DMS 273 treated with DMSO at 0.1 percent for 48 hours (cell line): ENCODE results near the gene MRPL1.
"Not testable (repeated sequence)": the region's sequence is repeated elsewhere in the genome, so short reads cannot be mapped to it uniquely, and the experiment has no call there.

ENCODE experiments used
- DNase-seq: peaks from one replicate; lab custom pipeline; 2025; lab: John Stamatoyannopoulos, UW

Gene MRPL1

DNA sequence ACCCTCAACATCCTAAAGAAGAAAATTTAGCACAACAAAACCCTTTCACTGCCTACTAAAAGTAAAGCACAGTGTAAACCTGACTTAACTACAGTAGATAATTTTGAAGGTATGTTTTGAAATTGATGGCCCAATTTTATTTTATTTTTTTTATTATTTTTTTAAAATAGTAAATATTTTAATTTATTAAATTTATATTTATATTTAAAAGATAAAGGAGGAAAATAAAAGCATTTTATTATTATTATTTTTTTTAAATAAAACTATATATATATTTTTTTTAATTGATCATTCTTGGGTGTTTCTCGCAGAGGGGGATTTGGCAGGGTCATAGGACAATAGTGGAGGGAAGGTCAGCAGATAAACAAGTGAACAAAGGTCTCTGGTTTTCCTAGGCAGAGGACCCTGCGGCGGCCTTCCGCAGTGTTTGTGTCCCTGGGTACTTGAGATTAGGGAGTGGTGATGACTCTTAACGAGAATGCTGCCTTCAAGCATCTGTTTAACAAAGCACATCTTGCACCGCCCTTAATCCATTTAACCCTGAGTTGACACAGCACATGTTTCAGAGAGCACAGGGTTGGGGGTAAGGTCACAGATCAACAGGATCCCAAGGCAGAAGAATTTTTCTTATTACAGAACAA lies 120.4 kb downstream of the MRPL1 start:
- not testable (repeated sequence) for DNase-seq

DNA sequence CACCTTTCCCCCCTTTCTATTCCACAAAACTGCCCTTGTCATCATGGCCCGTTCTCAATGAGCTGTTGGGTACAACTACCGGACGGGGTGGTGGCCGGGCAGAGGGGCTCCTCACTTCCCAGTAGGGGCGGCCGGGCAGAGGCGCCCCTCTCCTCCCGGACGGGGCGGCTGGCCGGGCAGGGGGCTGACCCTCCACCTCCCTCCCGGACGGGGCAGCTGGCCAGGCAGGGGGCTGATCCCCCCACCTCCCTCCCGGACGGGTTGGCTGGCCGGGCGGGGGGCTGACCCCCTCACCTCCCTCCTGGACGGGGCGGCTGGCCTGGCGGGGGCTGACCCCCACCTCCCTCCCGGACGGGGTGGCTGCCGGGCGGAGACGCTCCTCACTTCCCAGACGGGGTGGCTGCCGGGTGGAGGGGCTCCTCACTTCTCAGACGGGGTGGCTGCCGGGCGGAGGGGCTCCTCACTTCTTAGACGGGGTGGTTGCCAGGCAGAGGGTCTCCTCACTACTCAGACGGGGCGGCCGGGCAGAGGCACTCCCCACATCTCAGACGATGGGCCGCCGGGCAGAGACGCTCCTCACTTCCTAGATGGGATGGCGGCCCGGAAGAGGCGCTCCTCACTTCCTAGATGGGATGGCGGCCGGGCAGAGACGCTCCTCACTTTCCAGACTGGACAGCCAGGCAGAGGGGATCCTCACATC lies 121.1 kb downstream of the MRPL1 start:
- DNase-seq = not testable (repeated sequence)

DNA sequence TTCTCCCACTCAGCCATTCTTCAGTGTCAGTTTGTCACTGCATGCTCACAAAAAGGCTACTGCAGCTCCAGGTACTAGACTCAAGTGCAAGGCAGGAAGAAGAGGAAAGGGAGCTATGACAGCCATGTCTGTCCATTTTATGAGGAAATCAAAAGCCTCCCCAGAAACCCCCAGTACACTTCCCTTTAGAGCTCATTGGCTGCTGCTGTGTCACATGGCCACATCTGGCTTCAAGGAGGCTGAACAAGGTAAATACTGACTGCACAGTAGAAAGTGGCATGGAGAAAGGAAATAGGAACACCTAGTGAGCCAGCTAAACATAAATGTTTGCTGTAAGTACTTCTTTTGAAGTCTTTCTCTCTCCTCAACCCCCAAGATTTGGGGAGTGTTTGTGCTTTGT lies 127.3 kb downstream of the MRPL1 start:
- DNase-seq = no peak

DNA sequence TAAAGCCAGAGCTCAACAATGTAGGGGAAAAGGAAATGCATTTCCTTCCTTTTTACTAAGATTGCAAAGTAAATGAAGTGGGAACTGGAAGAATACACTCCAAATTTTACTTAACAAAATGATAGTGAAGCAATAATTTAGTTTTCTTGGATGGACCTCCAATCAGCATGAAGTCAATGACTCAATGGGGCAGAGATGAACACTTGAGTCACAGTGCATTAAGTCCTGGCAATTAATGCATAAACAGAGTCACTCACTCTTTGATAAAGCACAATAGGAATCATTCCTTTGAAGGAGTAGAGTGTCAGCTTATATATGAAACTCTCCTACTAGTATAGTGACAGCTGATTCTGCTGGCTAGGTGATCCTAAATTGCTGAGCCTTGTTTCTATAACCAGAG lies 127.8 kb downstream of the MRPL1 start:
- DNase-seq = no peak

DNA sequence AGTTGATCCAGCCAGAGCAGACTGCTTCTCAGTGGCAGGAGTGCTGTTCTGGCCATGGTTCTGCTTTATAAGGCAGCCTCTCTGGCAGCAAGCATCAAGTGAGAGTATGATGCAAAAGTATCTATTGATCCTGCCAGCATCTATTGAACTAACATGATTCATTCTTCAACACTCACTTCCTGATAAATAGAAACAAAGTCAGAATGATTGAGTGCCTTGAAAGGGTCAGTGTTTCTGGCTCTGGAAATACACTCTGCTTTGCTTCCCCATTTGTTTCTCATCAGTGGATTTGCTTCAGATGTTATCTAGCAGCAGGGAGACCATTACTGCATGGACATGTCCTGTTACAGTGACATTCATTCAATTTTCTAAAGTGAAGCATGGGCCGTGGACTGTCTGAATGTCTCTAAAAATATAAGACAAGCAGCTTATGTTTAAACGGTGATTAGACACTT lies 128.3 kb downstream of the MRPL1 start:
- no peak for DNase-seq

DNA sequence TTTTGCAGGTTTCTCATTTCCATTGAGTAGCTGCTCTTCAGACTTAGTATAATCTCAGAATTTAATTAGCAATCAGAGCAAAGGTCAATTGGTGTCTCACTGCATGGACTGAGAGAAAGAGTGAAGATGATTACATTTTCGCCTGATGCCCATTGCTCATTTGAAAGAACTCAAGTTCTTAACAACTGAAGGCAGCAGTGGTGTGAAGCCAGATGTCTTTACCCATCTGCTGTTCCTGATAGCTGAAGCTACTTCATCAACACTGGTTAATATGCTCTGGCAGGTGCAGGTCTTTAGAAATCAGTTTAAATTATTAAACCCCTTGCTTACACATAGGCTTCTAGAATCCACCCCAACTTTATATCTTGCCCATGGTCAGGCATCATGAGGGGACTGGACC lies 130.0 kb downstream of the MRPL1 start:
- DNase-seq = no peak

DNA sequence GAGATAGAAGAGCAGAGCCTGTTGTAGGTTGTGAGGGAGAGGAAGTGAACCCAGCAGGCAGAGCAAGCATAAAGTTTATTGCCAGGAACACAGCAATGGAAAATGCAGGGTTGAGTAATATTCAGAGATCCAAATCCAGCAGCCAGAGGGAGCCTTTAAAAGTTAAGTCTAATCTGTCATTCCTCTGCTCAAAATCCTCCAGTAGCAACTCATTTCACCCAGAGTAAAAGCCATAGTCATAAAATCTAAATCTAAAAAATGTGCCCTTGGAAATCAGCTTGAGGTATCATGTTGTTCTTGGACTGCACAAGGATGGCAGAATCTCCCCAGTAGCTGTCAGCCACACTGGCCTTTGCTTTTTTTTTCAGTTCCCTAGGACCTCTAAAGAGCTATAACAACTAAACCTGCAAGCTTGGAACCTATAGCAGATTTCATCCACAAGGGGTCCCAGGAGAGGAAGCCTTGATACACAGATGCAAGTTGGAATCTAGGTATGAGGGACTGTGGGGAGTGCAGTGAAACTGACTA lies 131.6 kb downstream of the MRPL1 start:
- no peak for DNase-seq

DNA sequence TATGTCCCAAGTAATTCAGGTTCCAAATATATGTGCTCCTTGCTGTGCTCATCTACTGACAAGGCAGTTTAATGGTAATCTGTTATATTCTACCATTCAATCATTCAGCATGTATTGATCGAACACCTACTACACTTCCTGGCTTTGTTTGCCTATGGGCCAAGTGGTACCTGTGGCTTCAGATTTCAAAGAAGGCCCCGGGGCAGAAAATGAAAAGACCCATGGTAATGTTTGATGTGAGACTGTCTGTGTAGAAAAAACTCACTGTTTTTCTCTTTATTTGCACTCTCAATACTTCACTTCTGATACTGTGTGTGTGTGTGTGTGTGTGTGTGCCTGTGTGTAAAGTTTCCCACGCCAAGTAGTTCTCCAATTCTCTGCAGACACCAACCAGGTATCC lies 133.4 kb downstream of the MRPL1 start:
- DNase-seq = no peak

DNA sequence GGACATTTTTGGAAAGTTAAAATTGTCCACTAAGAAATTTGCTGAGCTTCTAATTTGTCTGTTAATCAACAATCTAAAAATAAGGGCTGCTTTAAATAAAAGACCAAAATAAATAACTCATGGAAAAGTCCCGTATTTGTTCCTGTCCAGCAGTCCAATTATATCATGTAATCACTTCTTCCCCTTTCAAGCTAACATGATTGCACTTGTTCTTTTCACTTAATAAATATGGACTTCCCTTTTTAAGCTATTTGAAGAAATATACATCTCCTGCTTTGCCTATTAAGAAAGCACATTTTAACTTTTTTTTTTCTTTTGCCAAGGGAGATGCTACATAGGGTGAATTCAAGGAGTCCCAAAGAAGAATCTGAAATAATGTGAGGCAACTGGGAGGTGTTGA lies 138.9 kb downstream of the MRPL1 start:
- no peak for DNase-seq

DNA sequence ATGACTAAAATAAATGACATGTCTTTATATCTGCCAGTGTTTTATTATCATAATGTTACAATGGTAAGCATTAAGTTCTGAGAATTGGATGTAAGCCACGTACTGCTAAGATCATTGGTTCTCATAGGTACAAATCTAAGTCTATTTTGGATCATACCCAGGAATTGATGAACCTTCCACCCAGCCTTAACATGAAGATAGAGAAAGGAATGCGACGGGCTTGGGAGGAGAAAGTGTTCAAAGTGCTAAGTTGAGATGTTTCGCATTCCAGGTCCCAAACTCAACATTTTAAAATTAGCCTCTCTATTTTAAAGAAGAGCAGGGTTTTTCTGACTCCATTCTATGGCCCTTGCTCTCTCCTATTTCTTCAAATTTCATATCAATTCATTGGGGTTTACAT lies 139.6 kb downstream of the MRPL1 start:
- DNase-seq = no peak
